BJ (cell line): ENCODE data around the gene PRKAG2. TPM values are rescaled to one million over a fixed set of nuclear protein-coding genes. Genes with fewer than 3 reads are reported as not detected.

Experiments
- CTCF ChIA-PET: fragments of 350-600 bp; formaldehyde crosslinking; extraction: SDS; loops from one replicate; lab custom pipeline; 2021; ENCODE audit warnings: antibody characterized with exemption, inconsistent platforms; lab: Yijun Ruan, JAX
- POLR2A ChIA-PET: fragments of 300-600 bp; sonication (Branson Sonifier 250); formaldehyde crosslinking; extraction: SDS; loops from one replicate; lab custom pipeline; 2021; ENCODE audit warnings: antibody characterized with exemption; lab: Charles Lee
- DNase-seq: peaks from one replicate; pipeline ENCODE4 v3.0.0-alpha.2; 2011; ENCODE audit warnings: low read depth
- H3K27me3 ChIP-seq: 2 replicates; pipeline ENCODE4 v1.6.0; 2011; ENCODE audit warnings: low read length; ENCODE audit not compliant: control insufficient read depth, insufficient read depth
- H3K36me3 ChIP-seq: 2 replicates; pipeline ENCODE4 v1.5.1; 2011; ENCODE audit warnings: low read length; ENCODE audit not compliant: control insufficient read depth, insufficient read depth
- H3K4me3 ChIP-seq: 2 replicates; pipeline ENCODE4 v1.5.1; 2011; ENCODE audit warnings: low read depth, mild to moderate bottlenecking, control low read depth, low read length
- polyA plus RNA-seq: library from polyadenylated mRNA; depleted of rRNA; stranded (reverse); fragments of >200 nt; gene quantifications from 2 replicates; pipeline ENCODE4 v1.2.3, GENCODE V29; 2011
- TF ChIP-seq, protein P1 (sequence below): IDR thresholded peaks from 2 replicates; pipeline ENCODE4 v1.5.1; 2011; ENCODE audit warnings: low read depth, mild to moderate bottlenecking, control low read depth, inconsistent platforms, low read length, moderate library complexity; ENCODE audit not compliant: insufficient read depth

The PRKAG2 gene
- polyA plus RNA-seq, 1 experiment = 11.3 TPM

DNA sequence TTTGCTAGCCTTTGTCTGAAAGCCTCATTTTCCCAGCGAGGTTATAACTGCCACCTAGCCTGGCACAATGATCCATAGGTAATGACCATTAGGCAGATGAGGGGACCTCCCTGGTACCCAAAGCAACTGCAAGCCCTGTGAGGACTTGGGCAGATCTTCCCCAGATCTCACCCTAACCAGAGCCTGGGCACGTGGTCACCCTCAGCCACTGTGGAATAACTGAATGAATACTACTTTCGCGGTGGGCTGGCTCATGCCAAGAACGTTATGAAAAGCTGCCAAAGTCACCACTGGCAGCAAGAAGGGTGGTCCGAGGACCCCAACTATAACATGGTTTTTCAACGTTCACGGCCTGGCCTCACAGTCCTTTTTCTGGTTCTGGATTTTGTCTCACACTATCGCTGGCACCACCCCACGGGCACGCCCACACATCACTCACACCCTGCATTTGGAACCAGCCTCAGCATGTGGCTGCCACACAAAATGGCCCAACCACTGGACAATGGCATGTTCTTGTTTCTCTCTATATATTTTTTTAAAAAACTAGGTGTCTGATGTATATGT, 3.4 kb downstream of the PRKAG2 start:
- H3K27me3 ChIP-seq = peaks cover 18% of the 10 kb centered on the region
- H3K4me3 ChIP-seq = no peak overlapping the region
- ChIA-PET POLR2A (no interaction called here), CTCF (no interaction called here)
- no peaks in the 10 kb centered on the region for H3K36me3 ChIP-seq
- TF ChIP-seq, protein P1, sequence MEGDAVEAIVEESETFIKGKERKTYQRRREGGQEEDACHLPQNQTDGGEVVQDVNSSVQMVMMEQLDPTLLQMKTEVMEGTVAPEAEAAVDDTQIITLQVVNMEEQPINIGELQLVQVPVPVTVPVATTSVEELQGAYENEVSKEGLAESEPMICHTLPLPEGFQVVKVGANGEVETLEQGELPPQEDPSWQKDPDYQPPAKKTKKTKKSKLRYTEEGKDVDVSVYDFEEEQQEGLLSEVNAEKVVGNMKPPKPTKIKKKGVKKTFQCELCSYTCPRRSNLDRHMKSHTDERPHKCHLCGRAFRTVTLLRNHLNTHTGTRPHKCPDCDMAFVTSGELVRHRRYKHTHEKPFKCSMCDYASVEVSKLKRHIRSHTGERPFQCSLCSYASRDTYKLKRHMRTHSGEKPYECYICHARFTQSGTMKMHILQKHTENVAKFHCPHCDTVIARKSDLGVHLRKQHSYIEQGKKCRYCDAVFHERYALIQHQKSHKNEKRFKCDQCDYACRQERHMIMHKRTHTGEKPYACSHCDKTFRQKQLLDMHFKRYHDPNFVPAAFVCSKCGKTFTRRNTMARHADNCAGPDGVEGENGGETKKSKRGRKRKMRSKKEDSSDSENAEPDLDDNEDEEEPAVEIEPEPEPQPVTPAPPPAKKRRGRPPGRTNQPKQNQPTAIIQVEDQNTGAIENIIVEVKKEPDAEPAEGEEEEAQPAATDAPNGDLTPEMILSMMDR = no peak
- DNase-seq = no peak

GRCh38 chr7:151872531-151873401, 4.1 kb downstream of the PRKAG2 start:
- TF ChIP-seq, protein P1 = no peak
- POLR2A ChIA-PET = no interaction called here

DNA sequence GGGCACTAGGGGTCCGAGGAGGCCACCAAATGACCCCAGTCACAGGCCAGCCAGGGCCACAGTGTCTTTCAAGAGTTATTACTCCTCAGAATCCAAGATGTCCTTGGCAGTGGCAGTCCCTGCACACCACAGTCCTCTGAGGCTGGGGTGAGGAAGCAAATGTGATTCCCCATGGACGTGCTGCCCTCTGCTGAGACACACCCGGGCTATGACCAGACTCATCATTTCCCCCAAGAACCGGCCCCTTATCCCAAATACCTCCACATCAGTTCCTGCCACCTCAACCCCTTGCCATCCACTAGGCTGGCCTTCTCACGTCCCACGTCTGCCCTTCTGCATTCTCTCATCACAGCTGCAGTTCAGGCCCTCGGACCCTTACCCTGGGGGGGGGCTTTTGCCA, 5.0 kb downstream of the PRKAG2 start:
- no peak for DNase-seq
- no peaks in the 10 kb centered on the region for H3K36me3 ChIP-seq
- CTCF ChIA-PET = no interaction called here
- POLR2A ChIA-PET = no interaction called here
- H3K4me3 ChIP-seq = no peak overlapping the region
- peaks cover 9% of the 10 kb centered on the region for H3K27me3 ChIP-seq
- TF ChIP-seq, protein P1 = no peak

More at GRCh38 chr7:151872531-151873401, 4.1 kb downstream of the PRKAG2 start:
- CTCF ChIA-PET = no interaction called here
- DNase-seq = no peak
- Histone ChIP-seq H3K36me3 (no peaks in the 10 kb centered on the region), H3K4me3 (no peak overlapping the region), H3K27me3 (peaks cover 11% of the 10 kb centered on the region)

DNA sequence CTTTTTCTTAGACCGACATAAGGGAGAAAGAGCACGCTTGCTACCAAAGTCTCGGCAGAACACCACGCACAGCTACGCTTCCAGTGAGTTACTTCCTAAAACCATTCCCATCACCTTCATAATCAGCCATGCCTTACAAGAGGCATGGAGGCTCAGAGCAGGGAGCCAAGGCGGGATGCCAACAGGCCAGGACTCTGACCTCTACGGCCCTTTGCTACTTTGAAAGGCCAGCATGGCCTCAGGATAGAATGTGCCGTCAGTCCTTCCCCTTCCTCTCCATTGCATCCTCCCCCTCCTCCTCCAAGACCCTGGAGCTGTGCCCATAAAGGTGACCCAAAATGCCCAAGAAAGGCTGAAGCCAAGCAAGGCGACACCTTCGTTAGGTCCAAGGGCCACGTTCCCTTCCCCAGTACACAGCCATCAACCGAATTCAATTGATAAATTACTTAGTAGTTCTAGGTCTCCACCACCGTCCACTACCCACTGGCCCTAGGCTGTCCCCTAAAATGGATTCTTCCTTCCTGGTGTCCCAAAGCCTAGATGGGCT, 5.7 kb downstream of the PRKAG2 start:
- POLR2A ChIA-PET = no interaction called here
- no peak for DNase-seq
- CTCF ChIA-PET = interaction anchor here (1.2 kb wide), 1 partner anchor 257 kb away, joined by 3 read pairs; no protein-coding TSS in a partner anchor
- H3K36me3 ChIP-seq = no peaks in the 10 kb centered on the region
- TF ChIP-seq, protein P1 = no peak
- H3K4me3 ChIP-seq = no peak overlapping the region
- peaks cover 6% of the 10 kb centered on the region for H3K27me3 ChIP-seq
